GM12872 (cell line): Measurements from ENCODE around the gene NSUN6.

ENCODE experiments used
- CTCF ChIP-seq: IDR thresholded peaks from 3 replicates; pipeline ENCODE4 v1.5.1; 2011; ENCODE audit warnings: low read depth, mild to moderate bottlenecking, low read length, moderate library complexity; ENCODE audit not compliant: insufficient read depth

The NSUN6 gene

GRCh38 chr10:18675086-18675801, 23.9 kb upstream of the NSUN6 start:
- TF ChIP-seq CTCF, result no peak

- no peak for TF ChIP-seq CTCF
Observed at GRCh38 chr10:18668026-18668425, 16.6 kb upstream of the NSUN6 start.

- no peak for TF ChIP-seq CTCF
Observed at GRCh38 chr10:18666810-18667209, 15.4 kb upstream of the NSUN6 start.

- TF ChIP-seq CTCF, result no peak
Observed at GRCh38 chr10:18665815-18666558, 14.6 kb upstream of the NSUN6 start.

- TF ChIP-seq CTCF, result no peak
Observed at GRCh38 chr10:18664841-18665478, 13.6 kb upstream of the NSUN6 start.

GRCh38 chr10:18660816-18661431, 9.5 kb upstream of the NSUN6 start:
- no peak for TF ChIP-seq CTCF
